Endothelial cell of coronary artery (primary cell): Measurements from ENCODE around the gene SLIT3. TPM values are rescaled to one million over a fixed set of nuclear protein-coding genes. Genes with fewer than 3 reads are reported as not detected.

Experiments used
- total RNA-seq: library from RNA; depleted of rRNA; stranded (reverse); fragments of >200 nt; gene quantifications from 2 replicates; pipeline ENCODE4 v1.2.3, GENCODE V29; 2014

Gene SLIT3
- total RNA-seq = 0.36 and 1.4 TPM in 2 replicates

DNA sequence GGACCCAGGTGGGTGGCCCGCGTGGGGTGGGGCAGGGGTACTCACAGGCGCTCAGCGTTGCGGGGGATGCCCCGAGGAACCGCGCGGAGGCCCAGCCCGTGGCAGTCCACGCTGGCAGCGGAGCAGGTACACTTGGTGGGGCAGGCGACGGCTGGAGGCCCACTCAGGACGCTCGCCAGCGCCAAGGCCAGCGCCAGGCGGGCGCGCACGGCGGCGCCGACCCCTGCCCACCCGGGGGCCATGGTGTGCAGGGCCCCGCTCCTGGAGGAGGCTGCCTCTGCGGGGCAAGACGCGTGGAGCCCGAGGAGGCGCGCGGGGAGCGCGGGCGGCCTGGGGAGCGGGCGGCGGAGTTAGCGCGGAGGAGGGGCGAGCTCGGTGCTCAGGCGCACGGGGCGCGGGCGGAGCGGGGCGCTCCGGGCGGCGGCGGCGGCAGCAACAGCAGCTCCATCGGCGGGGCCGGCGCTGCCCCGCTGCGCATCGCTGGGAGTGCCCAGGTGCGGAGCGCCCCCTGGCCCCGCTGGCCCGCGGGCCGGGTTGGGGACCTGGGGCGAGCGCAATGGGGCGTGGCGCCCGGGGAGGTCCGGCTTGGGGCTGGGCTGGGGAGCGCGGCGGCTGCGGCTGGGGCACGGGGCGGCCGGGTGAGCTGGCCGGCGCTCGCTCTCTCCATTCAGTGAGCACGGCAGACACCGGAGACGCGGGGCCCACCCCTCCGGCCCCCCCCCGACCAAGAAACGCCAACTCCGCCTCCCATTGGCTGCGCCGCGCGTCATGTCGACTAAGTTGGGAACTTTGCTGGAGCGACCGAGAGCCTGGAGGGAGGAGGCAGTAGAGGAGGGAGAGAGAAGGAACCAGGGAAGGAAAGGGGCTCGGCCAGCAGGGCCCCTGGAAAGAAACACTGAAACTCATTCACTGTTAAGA, at the start of gene SLIT3:
Gene SLIT3 (minus strand): TSS at position 672 of the 918 bp plus-strand sequence. CDS start 430 bp downstream, at position 242.

